NCI-H2196 treated with DMSO at 0.1 percent for 48 hours (cell line): ENCODE data around the gene SFTPA2.
"Not testable (repeated sequence)": the region's sequence is repeated elsewhere in the genome, so short reads cannot be mapped to it uniquely, and the experiment has no call there.

Source experiments
- DNase-seq: peaks from one replicate; lab custom pipeline; 2025; ENCODE audit not compliant: unreplicated experiment; lab: John Stamatoyannopoulos, UW

The SFTPA2 gene

DNA sequence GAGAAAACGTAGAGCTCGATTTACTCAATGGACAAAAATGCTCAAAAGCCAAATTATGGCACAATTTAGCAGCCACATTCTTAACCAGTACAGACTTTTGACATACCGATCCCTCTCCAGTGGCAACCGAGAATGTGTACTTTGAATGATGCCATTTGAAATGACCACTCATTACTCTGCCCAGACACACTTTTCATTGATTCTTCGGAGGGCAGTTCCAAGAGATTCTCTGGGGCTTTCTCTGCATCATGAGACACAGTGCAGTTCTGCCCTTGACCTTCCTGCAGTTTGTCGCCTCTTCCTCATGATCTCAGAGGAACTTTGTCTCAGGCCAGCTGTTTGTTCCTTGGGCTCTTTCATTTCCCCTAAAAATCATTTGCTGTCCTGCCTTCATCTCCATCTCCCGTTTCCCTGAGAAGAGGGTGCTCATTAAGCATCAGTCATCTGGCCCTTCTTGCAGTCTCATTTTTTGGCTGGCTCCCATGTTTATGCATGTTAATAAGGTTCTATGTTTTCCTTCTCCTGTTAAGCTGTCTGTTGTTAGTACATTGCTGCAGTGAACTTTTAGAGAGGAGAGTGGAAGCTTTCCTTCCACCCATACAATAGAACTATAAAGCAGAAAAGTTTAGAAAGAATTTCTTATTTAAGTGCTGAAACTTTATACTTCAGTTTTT is 43.5 kb downstream of the SFTPA2 start:
- not testable (repeated sequence) for DNase-seq

DNA sequence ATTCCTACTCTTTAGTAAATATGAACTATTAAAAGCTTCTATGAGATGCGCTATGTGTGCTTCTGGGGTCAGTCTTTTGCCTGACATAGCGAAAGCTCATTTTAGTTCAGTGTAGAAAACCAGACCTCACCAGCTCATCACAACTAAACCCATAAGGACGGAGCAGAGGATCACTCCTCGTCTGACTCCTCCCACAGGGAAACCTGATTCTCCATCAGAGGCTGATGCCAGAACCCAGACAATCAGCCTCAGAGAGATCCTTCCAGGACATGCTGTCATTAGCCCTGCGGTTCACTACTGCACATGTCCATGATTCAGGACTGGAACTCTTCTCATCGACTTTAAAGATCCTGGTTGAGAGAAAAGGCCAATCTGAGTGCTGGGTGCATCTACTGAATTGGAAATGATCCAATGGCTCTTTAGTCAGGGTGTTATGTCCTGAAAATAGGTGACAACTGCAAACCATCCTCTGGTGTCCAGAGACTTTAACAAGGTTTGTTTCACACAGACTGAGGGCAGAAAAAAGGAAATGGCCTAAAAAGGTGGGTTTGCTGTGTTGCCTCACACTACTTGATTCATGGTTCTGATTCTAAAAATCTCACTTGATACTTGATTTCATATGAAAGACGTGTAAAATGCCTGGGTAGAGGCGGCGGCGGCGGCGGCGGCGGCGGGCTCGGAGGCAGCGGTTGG is 48.2 kb downstream of the SFTPA2 start, which contains the start of gene EIF5AL1:
EIF5AL1 (plus strand) TSS at position 643 of the 693 bp plus-strand sequence. CDS start 117 bp downstream, outside the sequence.
- not testable (repeated sequence) for DNase-seq

DNA sequence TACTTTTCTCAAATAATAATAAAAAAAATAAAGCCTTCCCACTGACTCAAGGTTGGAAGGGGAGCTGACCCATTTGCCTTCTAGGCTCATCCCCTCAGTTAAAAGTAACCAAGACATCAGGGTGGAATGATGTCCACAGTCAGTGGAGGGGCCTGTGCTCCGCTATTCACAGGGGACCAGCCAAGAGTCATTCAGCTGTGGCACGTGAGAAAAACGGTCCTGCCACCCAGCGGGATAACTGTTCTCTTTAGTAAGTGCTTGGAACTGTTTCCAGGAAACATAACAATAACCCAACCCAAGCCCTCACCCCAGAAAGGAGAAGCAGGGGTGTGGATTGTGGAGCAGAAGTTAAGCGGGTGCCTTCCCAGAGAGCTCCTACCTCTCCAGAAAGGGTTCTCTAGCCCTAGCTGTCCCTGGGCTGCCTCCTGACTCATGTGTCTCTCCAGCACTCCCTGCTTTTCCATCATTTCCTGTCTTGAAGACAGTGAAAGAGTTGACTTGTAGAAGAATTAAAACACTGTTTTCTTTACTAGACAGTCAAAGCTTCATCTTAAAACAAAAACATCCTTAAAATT is 50.2 kb downstream of the SFTPA2 start:
- not testable (repeated sequence) for DNase-seq

DNA sequence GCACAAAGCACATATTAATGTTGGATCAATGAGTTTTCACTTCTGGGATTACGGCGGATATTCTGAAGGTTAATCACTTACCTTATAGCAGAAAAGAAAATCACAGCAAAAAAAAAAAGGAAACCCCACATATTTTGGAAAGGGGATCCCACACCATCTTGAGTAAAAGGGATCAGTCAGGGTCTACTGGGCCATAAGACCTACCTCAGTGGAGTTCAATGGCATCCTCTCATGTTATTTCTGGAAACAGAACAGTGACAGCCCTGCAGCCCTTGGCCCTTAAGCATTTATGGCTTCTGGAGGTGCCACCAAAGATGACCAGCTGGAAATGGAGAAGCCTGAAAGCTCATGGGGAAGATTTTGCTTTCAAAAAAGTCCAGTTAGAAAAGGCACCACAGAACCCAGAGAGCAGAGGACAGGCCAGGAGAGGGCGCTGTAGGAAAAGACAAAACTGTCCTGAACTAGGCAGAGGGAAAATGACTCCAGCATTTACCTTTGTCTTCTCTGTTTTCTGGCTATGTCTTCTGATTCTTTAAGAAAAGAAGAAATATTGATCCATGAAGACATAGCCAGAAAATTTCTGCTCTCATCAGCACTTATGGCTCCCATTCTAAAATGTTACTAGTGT is 50.8 kb downstream of the SFTPA2 start:
- not testable (repeated sequence) for DNase-seq

DNA sequence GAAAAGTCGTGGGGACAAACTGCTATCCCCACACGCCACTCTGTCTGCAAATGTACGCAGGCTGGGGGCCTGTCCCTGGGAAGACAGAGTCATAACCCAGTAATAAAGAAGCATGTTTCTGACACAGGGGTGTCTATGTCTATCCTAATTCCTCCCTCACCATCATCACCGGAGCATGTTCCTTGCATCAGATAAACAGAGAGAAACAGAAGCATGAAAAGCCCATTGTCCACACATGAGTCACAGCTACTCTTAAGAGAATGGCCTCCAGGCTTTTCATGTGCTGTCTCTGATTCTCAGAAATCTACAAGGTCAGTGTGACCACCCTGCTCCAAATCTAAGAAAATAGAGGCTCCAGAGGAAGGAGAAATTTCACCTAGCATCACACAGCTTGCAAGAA is 52.0 kb downstream of the SFTPA2 start:
- not testable (repeated sequence) for DNase-seq

DNA sequence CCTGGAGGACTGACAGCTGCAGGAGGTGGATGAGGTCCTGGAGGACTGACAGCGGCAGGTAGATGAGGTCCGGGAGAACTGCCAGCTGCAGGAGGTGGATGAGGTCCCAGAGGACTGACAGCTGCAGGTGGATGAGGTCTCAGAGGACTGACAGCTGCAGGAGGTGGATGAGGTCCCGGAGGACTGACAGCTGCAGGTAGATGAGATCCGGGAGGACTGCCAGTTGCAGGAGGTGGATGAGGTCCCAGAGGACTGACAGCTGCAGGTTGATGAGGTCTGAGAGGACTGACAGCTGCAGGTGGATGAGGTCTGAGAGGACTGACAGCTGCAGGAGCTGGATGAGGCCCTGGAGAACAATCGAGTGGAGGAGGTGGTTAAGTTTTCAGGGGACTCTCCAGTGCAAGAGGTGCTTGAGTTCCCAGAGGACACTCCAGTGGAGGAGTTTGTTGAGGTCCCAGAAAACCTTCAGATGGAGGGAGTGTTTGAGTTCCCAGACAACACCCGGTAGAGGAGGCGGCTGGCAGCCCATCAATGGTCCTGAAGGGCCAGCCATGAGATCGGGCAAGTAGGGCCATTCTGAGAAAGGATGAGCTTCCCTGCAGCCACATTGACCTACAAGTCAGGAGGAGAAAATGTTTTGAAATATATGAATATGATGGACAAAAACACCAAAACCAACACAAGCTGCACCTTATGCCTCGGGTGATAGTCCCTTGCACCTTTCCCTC is 52.6 kb downstream of the SFTPA2 start:
- DNase-seq = no peak
